ENCODE results near the gene HSDL2. TPM values are rescaled to one million over a fixed set of nuclear protein-coding genes. Genes with fewer than 3 reads are reported as not detected.

HSDL2 gene
- total and polyA plus RNA-seq, 10 of the 15 experiments (the other 5 are each of a cell fraction or from before 2014, with no cell fraction given) = 20.9 to 46.1 (median 27.0) TPM

GRCh38 chr9:112379177-112380101 is 469 bp upstream of the HSDL2 start (continued):
- TF ChIP-seq SUPT20H (IDR thresholded peaks at IDR 0.05; ENCODE audit: borderline replicate concordance, control insufficient read depth, low read depth, low read length) (no peak), ATF7 (IDR thresholded peaks at IDR 0.05; ENCODE audit: low read depth) (no peak; the same call in 1 of the 2 replicates), STAT1 (conservative IDR thresholded peaks at IDR 0.05) (0 out of 2 replicates have a peak, but pooled peaks have one; percentile 72), TARDBP (IDR thresholded peaks at IDR 0.05; ENCODE audit: borderline replicate concordance) (no peak), ZNF622 (IDR thresholded peaks at IDR 0.05) (no peak), SIX5 (IDR thresholded peaks at IDR 0.05; ENCODE audit: low read depth, low read length, severe bottlenecking) (no peak), FOXM1 (IDR thresholded peaks at IDR 0.05; ENCODE audit: low read depth, low read length) (no peak; the same call in 1 of the 2 replicates), NFIC (IDR thresholded peaks at IDR 0.05; ENCODE audit: low read depth, low read length) (peak; percentile 52), TAF1 (IDR thresholded peaks at IDR 0.05; ENCODE audit: borderline replicate concordance, low read depth, low read length) (peak; percentile 32; the same call in 1 of the 2 replicates), CUX1 (IDR thresholded peaks at IDR 0.05; ENCODE audit: insufficient replicate concordance, low read depth, low read length) (no peak), BRCA1 (IDR thresholded peaks at IDR 0.05; ENCODE audit: low read depth, low read length) (no peak), MAX (IDR thresholded peaks at IDR 0.05; ENCODE audit: low read depth, low read length) (no peak), EP300 (IDR thresholded peaks at IDR 0.05; ENCODE audit: borderline replicate concordance in 1 of 2, control insufficient read depth in 1 of 2, low read depth in 2 of 2, low read length in 2 of 2) (no peak), RCOR1 (conservative IDR thresholded peaks at IDR 0.05; ENCODE audit: low read depth, low read length) (no peak), SREBF2 (IDR thresholded peaks at IDR 0.05; ENCODE audit: low read length) (no peak), IRF5 (IDR thresholded peaks at IDR 0.05; ENCODE audit: borderline replicate concordance) (no peak), SMC3 (IDR thresholded peaks at IDR 0.05; ENCODE audit: borderline replicate concordance, low read length) (no peak), EZH2 (IDR thresholded peaks at IDR 0.05; ENCODE audit: borderline replicate concordance, control insufficient read depth, low read depth, low read length) (no peak), HDGF (IDR thresholded peaks at IDR 0.05) (peak; percentile 70; the same call in 1 of the 2 replicates), MYC (IDR thresholded peaks at IDR 0.05; ENCODE audit: insufficient read depth, insufficient read length, insufficient replicate concordance, low read length, severe bottlenecking) (no peak)
- TF ChIP-seq, protein P1, sequence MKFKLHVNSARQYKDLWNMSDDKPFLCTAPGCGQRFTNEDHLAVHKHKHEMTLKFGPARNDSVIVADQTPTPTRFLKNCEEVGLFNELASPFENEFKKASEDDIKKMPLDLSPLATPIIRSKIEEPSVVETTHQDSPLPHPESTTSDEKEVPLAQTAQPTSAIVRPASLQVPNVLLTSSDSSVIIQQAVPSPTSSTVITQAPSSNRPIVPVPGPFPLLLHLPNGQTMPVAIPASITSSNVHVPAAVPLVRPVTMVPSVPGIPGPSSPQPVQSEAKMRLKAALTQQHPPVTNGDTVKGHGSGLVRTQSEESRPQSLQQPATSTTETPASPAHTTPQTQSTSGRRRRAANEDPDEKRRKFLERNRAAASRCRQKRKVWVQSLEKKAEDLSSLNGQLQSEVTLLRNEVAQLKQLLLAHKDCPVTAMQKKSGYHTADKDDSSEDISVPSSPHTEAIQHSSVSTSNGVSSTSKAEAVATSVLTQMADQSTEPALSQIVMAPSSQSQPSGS (IDR thresholded peaks at IDR 0.05; ENCODE audit: low read length) = 0 out of 2 replicates have a peak, but pooled peaks have one; percentile 9
